A673 (cell line): ENCODE data around the gene SCARB1.
"Not testable (repeated sequence)": the region's sequence is repeated elsewhere in the genome, so short reads cannot be mapped to it uniquely, and the experiment has no call there.

Experiments
- EZH2 ChIP-seq: fragments of 200-600 bp; sonication (generic); IDR thresholded peaks from 2 replicates; pipeline ENCODE4 v1.6.1; 2017; ENCODE audit warnings: borderline replicate concordance, low read depth, mild to moderate bottlenecking, mixed read lengths, antibody characterized with exemption, low read length; ENCODE audit not compliant: poor library complexity, severe bottlenecking
- TF ChIP-seq, protein P1 (sequence below): fragments of 300-800, 200-600 bp; sonication (generic); conservative IDR thresholded peaks from 2 replicates; pipeline ENCODE4 v1.5.1; 2017; ENCODE audit warnings: low read depth, mild to moderate bottlenecking, antibody characterized with exemption, low read length, moderate library complexity, mixed read lengths

DNA sequence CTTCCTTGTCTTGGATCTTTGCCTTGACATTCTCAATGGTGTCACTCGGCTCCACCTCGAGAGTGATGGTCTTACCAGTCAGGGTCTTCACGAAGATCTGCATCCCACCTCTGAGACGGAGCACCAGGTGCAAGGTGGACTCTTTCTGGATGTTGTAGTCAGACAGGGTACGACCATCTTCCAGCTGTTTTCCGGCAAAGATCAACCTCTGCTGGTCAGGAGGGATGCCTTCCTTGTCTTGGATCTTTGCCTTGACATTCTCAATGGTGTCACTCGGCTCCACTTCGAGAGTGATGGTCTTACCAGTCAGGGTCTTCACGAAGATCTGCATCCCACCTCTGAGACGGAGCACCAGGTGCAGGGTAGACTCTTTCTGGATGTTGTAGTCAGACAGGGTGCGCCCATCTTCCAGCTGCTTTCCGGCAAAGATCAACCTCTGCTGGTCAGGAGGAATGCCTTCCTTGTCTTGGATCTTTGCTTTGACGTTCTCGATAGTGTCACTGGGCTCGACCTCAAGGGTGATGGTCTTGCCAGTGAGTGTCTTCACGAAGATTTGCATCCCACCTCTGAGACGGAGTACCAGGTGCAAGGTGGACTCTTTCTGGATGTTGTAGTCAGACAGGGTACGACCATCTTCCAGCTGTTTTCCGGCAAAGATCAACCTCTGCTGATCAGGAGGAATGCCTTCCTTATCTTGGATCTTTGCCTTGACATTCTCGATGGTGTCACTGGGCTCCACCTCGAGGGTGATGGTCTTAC lies 49.0 kb upstream of the SCARB1 start:
- TF ChIP-seq, protein P1, sequence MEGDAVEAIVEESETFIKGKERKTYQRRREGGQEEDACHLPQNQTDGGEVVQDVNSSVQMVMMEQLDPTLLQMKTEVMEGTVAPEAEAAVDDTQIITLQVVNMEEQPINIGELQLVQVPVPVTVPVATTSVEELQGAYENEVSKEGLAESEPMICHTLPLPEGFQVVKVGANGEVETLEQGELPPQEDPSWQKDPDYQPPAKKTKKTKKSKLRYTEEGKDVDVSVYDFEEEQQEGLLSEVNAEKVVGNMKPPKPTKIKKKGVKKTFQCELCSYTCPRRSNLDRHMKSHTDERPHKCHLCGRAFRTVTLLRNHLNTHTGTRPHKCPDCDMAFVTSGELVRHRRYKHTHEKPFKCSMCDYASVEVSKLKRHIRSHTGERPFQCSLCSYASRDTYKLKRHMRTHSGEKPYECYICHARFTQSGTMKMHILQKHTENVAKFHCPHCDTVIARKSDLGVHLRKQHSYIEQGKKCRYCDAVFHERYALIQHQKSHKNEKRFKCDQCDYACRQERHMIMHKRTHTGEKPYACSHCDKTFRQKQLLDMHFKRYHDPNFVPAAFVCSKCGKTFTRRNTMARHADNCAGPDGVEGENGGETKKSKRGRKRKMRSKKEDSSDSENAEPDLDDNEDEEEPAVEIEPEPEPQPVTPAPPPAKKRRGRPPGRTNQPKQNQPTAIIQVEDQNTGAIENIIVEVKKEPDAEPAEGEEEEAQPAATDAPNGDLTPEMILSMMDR = not testable (repeated sequence)
- not testable (repeated sequence) for TF ChIP-seq EZH2
